ENCODE measurements around the gene SLC25A20. TPM values are rescaled to one million over a fixed set of nuclear protein-coding genes. Genes with fewer than 3 reads are reported as not detected.
A peak's percentile ranks its signal among the peaks of the same experiment; 100 is the strongest.

SLC25A20 gene
- polyA plus RNA-seq, 3 donors = 43.6 to 60.8 (median 56.1) TPM

DNA sequence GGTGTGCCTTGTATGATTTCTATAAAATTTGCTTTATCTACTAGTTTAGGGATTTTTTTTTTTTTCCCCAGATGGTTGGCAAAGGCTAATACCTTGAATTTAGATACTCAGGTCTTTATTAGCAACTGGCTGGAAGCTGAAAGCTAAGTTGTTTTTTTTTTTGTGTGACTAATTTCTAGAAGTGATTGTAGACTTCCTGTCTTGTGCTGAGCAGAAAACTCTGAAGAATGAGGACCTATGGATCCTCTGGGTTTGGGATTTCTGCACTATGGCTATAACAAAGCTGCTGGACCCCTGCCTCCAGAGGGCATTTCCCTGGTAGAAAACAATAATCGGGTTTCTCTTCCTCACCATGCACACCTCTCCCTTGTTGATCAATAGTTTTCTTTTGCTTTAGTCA, 30.0 kb upstream of the SLC25A20 start:
- peaks cover 96% of the 10 kb centered on the region for H3K79me2 ChIP-seq (ENCODE audit: insufficient read depth, low read length)
- H3K27ac ChIP-seq (ENCODE audit: low read depth in 1 of 2, low read length in 2 of 2) = peak overlapping the region in 1 of 2 donors; percentile 57
- no peak overlapping the region for H2AFZ ChIP-seq (ENCODE audit: insufficient read depth, low read depth, low read length, poor library complexity, severe bottlenecking)
- Mint-ChIP-seq H3K9me3 (peaks cover 0 to 4% (median 0%) of the 10 kb centered on the region in 7 donors), H3K4me3 (no peak overlapping the region), H3K27ac (peak overlapping the region in 5 of 7 donors; percentile 23 to 87 (median 40)), H3K4me1 (peaks cover 50% of the 10 kb centered on the region), H3K27me3 (ENCODE audit: low read depth in 3 of 3) (peaks cover 0 to 1% (median 0%) of the 10 kb centered on the region in 3 donors), H3K36me3 (peaks cover 55 to 74% of the 10 kb centered on the region in 2 donors)
- peaks cover 94% of the 10 kb centered on the region for H4K20me1 ChIP-seq (ENCODE audit: insufficient read depth, low read length)
- H3K4me3 ChIP-seq (replicated peaks in 1 of 3; ENCODE audit: low read depth in 2 of 3, low read length in 3 of 3) = no peak overlapping the region
- TF ChIP-seq, protein P1, sequence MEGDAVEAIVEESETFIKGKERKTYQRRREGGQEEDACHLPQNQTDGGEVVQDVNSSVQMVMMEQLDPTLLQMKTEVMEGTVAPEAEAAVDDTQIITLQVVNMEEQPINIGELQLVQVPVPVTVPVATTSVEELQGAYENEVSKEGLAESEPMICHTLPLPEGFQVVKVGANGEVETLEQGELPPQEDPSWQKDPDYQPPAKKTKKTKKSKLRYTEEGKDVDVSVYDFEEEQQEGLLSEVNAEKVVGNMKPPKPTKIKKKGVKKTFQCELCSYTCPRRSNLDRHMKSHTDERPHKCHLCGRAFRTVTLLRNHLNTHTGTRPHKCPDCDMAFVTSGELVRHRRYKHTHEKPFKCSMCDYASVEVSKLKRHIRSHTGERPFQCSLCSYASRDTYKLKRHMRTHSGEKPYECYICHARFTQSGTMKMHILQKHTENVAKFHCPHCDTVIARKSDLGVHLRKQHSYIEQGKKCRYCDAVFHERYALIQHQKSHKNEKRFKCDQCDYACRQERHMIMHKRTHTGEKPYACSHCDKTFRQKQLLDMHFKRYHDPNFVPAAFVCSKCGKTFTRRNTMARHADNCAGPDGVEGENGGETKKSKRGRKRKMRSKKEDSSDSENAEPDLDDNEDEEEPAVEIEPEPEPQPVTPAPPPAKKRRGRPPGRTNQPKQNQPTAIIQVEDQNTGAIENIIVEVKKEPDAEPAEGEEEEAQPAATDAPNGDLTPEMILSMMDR (IDR thresholded peaks at IDR 0.05) = no peak
- no peaks in the 10 kb centered on the region for H3K9me3 ChIP-seq (replicated peaks in 1 of 2; ENCODE audit: control insufficient read depth in 1 of 2, insufficient read depth in 1 of 2, low read length in 2 of 2)
- H3K36me3 ChIP-seq (replicated peaks in 1 of 2; ENCODE audit: control insufficient read depth in 1 of 2, insufficient read depth in 2 of 2, low read length in 2 of 2) = peaks cover 26 to 75% of the 10 kb centered on the region in 2 donors
- peak overlapping the region; percentile 8 for H3K4me2 ChIP-seq (replicated peaks; ENCODE audit: extremely low read depth, low read length, poor library complexity, severe bottlenecking)
- intact Hi-C loops (cut with micrococcal nuclease) = loop anchor here in 1 of 2 donors (10.0 kb wide), 2 partner anchors 84 to 214 kb away; partner anchors contain the start of genes IP6K2 and PRKAR2A
- WGBS (ENCODE audit: insufficient coverage) = no CpG with 5 or more reads among the region's 1 CpG
- H3K27me3 ChIP-seq (ENCODE audit: control insufficient read depth in 2 of 2, insufficient read depth in 2 of 2, low read length in 2 of 2) = no peaks in the 10 kb centered on the region
- H3K4me1 ChIP-seq (ENCODE audit: control insufficient read depth in 1 of 2, insufficient read depth in 2 of 2, low read length in 2 of 2) = peaks cover 17 to 34% of the 10 kb centered on the region in 2 donors
- no peak overlapping the region for H3K9ac ChIP-seq (ENCODE audit: insufficient read depth, low read length, poor library complexity, severe bottlenecking)
- DNase-seq = peak in 2 of 3 donors; percentile 10 to 13

DNA sequence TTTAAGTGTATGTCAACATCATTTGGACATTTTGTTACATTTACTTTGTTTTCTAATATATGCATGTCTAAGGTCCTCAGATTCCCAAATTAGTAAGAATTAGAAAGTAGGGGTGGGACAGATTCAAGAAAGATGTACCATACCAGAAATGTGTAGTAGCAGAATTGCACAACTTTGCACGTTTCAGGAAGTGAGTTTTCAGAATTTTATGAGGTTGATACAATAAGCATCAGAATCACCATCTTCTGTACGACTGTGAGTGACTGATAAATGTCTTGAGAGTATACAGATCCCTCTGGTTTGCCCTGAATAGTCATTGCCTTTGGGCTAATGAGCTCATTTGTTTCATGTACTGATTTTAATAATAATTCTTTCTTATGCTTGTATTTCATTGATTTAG, 29.2 kb upstream of the SLC25A20 start:
- peaks cover 96% of the 10 kb centered on the region for H3K79me2 ChIP-seq (ENCODE audit: insufficient read depth, low read length)
- H3K4me1 ChIP-seq (ENCODE audit: control insufficient read depth in 1 of 2, insufficient read depth in 2 of 2, low read length in 2 of 2) = peaks cover 17 to 34% of the 10 kb centered on the region in 2 donors
- DNase-seq = peak; percentile 37 to 69 (median 60)
- no CpG with 5 or more reads among the region's 2 CpGs for WGBS (ENCODE audit: insufficient coverage)
- no peak overlapping the region for H3K4me3 Mint-ChIP-seq
- H3K4me2 ChIP-seq (replicated peaks; ENCODE audit: extremely low read depth, low read length, poor library complexity, severe bottlenecking) = peak overlapping the region; percentile 8
- no peak overlapping the region for H3K4me3 ChIP-seq (replicated peaks in 1 of 3; ENCODE audit: low read depth in 2 of 3, low read length in 3 of 3)
- H3K9me3 ChIP-seq (replicated peaks in 1 of 2; ENCODE audit: control insufficient read depth in 1 of 2, insufficient read depth in 1 of 2, low read length in 2 of 2) = no peaks in the 10 kb centered on the region
- H3K27me3 ChIP-seq (ENCODE audit: control insufficient read depth in 2 of 2, insufficient read depth in 2 of 2, low read length in 2 of 2) = no peaks in the 10 kb centered on the region
- H3K9ac ChIP-seq (ENCODE audit: insufficient read depth, low read length, poor library complexity, severe bottlenecking) = no peak overlapping the region
- peak overlapping the region; percentile 66 to 87 (median 81) for H3K27ac Mint-ChIP-seq
- peaks cover 50% of the 10 kb centered on the region for H3K4me1 Mint-ChIP-seq
- peaks cover 0 to 4% (median 0%) of the 10 kb centered on the region in 7 donors for H3K9me3 Mint-ChIP-seq
- peaks cover 32 to 75% of the 10 kb centered on the region in 2 donors for H3K36me3 ChIP-seq (replicated peaks in 1 of 2; ENCODE audit: control insufficient read depth in 1 of 2, insufficient read depth in 2 of 2, low read length in 2 of 2)
- intact Hi-C loops (cut with micrococcal nuclease) = loop anchor here in 1 of 2 donors (10.0 kb wide), 2 partner anchors 83 to 213 kb away; partner anchors contain the start of genes IP6K2 and PRKAR2A
- H4K20me1 ChIP-seq (ENCODE audit: insufficient read depth, low read length) = peaks cover 94% of the 10 kb centered on the region
- TF ChIP-seq, protein P1 (IDR thresholded peaks at IDR 0.05) = no peak
- no peak overlapping the region for H2AFZ ChIP-seq (ENCODE audit: insufficient read depth, low read depth, low read length, poor library complexity, severe bottlenecking)
- H3K27ac ChIP-seq (ENCODE audit: low read depth in 1 of 2, low read length in 2 of 2) = peak overlapping the region in 1 of 2 donors; percentile 57
- peaks cover 0 to 1% (median 0%) of the 10 kb centered on the region in 3 donors for H3K27me3 Mint-ChIP-seq (ENCODE audit: low read depth in 3 of 3)
- H3K36me3 Mint-ChIP-seq = peaks cover 54 to 72% of the 10 kb centered on the region in 2 donors

Data from CD14-positive monocyte (primary cell).